Stimulated activated effector memory CD8-positive, alpha-beta T cell treated with anti-CD3 and anti-CD28 coated beads, Interleukin-12 subunit alpha, Interleukin-12 subunit beta, amount 100 ng/mL, for 72 hours (primary cell): ENCODE measurements around the gene SNAPC4.

Source experiments
- ATAC-seq: fragments of 150-1000 bp; cut with Tn5 transposase; 2 replicates; pipeline ENCODE4 v1.10.0; 2021
- DNase-seq, 2 donors: peaks; one replicate each; pipeline ENCODE4 v3.0.0; 2021 to 2022; ENCODE audit warnings: low spot score in 2 of 2
- H3K27ac Mint-ChIP-seq: one replicate; pipeline ENCODE4 v1.8.0; 2022; ENCODE audit warnings: mild to moderate bottlenecking, mixed read lengths
- H3K36me3 Mint-ChIP-seq: one replicate; pipeline ENCODE4 v1.8.0; 2022; ENCODE audit warnings: mild to moderate bottlenecking, mixed read lengths
- H3K4me1 Mint-ChIP-seq: one replicate; pipeline ENCODE4 v1.8.0; 2022; ENCODE audit warnings: mixed read lengths
- H3K4me3 Mint-ChIP-seq: one replicate; pipeline ENCODE4 v1.8.0; 2022; ENCODE audit warnings: mild to moderate bottlenecking, mixed read lengths
- H3K9me3 Mint-ChIP-seq: one replicate; pipeline ENCODE4 v1.8.0; 2022; ENCODE audit warnings: mixed read lengths

The SNAPC4 gene

GRCh38 chr9:136393531-136393930, 6.4 kb downstream of the SNAPC4 start:
- H3K27ac Mint-ChIP-seq = no peak overlapping the region

GRCh38 chr9:136392538-136393449, 7.2 kb downstream of the SNAPC4 start:
- H3K36me3 Mint-ChIP-seq = peaks cover 93% of the 10 kb centered on the region
- peaks cover 8% of the 10 kb centered on the region for H3K4me1 Mint-ChIP-seq
- no peaks in the 10 kb centered on the region for H3K9me3 Mint-ChIP-seq
- no peak overlapping the region for H3K4me3 Mint-ChIP-seq
- no peak for DNase-seq
- peak; percentile 11 for ATAC-seq
- no peak overlapping the region for H3K27ac Mint-ChIP-seq

More at GRCh38 chr9:136393531-136393930, 6.4 kb downstream of the SNAPC4 start:
- Mint-ChIP-seq H3K36me3 (peaks cover 93% of the 10 kb centered on the region), H3K9me3 (no peaks in the 10 kb centered on the region), H3K4me1 (peaks cover 13% of the 10 kb centered on the region), H3K4me3 (no peak overlapping the region)
- DNase-seq (no peak), ATAC-seq (no peak)

GRCh38 chr9:136391737-136392537, 8.0 kb downstream of the SNAPC4 start:
- H3K27ac Mint-ChIP-seq = no peak overlapping the region
- H3K9me3 Mint-ChIP-seq = no peaks in the 10 kb centered on the region
- ATAC-seq (peak; percentile 6), DNase-seq (no peak)
- H3K4me3 Mint-ChIP-seq = no peak overlapping the region
- peaks cover 3% of the 10 kb centered on the region for H3K4me1 Mint-ChIP-seq
- H3K36me3 Mint-ChIP-seq = peaks cover 93% of the 10 kb centered on the region

GRCh38 chr9:136389396-136389795, 10.6 kb downstream of the SNAPC4 start:
- Mint-ChIP-seq H3K4me1 (peaks cover 25% of the 10 kb centered on the region), H3K4me3 (no peak overlapping the region), H3K9me3 (no peaks in the 10 kb centered on the region), H3K36me3 (peaks cover 93% of the 10 kb centered on the region), H3K27ac (no peak overlapping the region)
- ATAC-seq = no peak
- no peak for DNase-seq

DNA sequence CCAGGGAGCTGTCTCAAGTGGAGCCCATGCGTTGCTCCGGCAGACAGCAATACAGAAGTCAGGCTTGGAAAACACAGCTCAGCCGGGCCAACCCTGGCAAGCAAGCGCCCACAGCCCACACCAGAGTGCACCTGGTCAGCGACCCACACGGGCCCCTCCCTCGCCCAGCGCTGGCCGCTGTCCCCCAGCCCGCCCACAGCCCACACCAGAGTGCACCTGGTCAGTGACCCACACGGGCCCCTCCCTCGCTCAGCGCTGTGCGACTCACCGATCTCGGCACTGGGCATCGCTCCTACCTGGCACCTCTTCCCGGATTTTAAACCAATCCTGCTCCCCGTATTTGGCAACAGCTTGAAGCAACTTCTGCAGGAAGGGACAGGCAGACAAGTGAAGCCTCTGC, 12.8 kb downstream of the SNAPC4 start:
- H3K9me3 Mint-ChIP-seq = no peaks in the 10 kb centered on the region
- H3K4me3 Mint-ChIP-seq = no peak overlapping the region
- peaks cover 96% of the 10 kb centered on the region for H3K36me3 Mint-ChIP-seq
- H3K4me1 Mint-ChIP-seq = peaks cover 26% of the 10 kb centered on the region
- no peak overlapping the region for H3K27ac Mint-ChIP-seq
- no peak for ATAC-seq
- DNase-seq = no peak

DNA sequence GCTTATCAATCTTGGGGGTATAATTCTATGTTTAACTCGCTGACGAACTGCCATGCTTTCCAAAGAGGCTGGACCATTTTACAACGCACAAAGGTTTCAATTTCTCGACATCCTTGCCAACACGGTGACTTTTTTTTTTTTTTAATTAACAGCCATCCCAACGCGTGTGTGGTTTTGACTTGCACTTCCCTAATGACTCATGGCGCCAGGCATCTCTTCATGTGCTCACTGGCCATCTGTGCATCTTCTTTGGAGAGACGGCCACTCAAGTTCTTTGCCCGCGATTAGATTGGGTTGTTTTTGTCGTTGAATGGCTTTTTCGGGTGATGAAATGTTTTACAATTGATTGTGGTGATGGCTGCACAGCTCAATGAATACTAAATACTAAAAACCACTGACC, 14.0 kb downstream of the SNAPC4 start:
- peak; percentile 44 for ATAC-seq
- DNase-seq = peak in 1 of 2 donors; percentile 67
- H3K27ac Mint-ChIP-seq = peak overlapping the region; percentile 40

GRCh38 chr9:136385015-136385414, 15.0 kb downstream of the SNAPC4 start:
- peak in 1 of 2 donors; percentile 68 for DNase-seq

More for the DNA sequence above, 14.0 kb downstream of the SNAPC4 start:
- no peaks in the 10 kb centered on the region for H3K9me3 Mint-ChIP-seq
- peak overlapping the region; percentile 34 for H3K4me3 Mint-ChIP-seq
- H3K36me3 Mint-ChIP-seq = peaks cover 92% of the 10 kb centered on the region
- H3K4me1 Mint-ChIP-seq = peaks cover 26% of the 10 kb centered on the region

GRCh38 chr9:136383436-136383835, 16.5 kb downstream of the SNAPC4 start:
- H3K27ac Mint-ChIP-seq = no peak overlapping the region
- H3K9me3 Mint-ChIP-seq = no peaks in the 10 kb centered on the region
- H3K4me1 Mint-ChIP-seq = peaks cover 26% of the 10 kb centered on the region

More at GRCh38 chr9:136385015-136385414, 15.0 kb downstream of the SNAPC4 start:
- peak overlapping the region; percentile 14 for H3K4me3 Mint-ChIP-seq
- peaks cover 88% of the 10 kb centered on the region for H3K36me3 Mint-ChIP-seq
- H3K27ac Mint-ChIP-seq = peak overlapping the region; percentile 40
- H3K9me3 Mint-ChIP-seq = no peaks in the 10 kb centered on the region
- peak; percentile 91 for ATAC-seq
- peaks cover 26% of the 10 kb centered on the region for H3K4me1 Mint-ChIP-seq

GRCh38 chr9:136381966-136382513, 17.9 kb downstream of the SNAPC4 start:
- no peak overlapping the region for H3K27ac Mint-ChIP-seq
- no peaks in the 10 kb centered on the region for H3K9me3 Mint-ChIP-seq
- peaks cover 58% of the 10 kb centered on the region for H3K36me3 Mint-ChIP-seq
- no peak overlapping the region for H3K4me3 Mint-ChIP-seq
- H3K4me1 Mint-ChIP-seq = peaks cover 26% of the 10 kb centered on the region
- DNase-seq = no peak
- ATAC-seq = no peak

More at GRCh38 chr9:136383436-136383835, 16.5 kb downstream of the SNAPC4 start:
- DNase-seq = no peak
- Mint-ChIP-seq H3K36me3 (peaks cover 72% of the 10 kb centered on the region), H3K4me3 (no peak overlapping the region)
- no peak for ATAC-seq

DNA sequence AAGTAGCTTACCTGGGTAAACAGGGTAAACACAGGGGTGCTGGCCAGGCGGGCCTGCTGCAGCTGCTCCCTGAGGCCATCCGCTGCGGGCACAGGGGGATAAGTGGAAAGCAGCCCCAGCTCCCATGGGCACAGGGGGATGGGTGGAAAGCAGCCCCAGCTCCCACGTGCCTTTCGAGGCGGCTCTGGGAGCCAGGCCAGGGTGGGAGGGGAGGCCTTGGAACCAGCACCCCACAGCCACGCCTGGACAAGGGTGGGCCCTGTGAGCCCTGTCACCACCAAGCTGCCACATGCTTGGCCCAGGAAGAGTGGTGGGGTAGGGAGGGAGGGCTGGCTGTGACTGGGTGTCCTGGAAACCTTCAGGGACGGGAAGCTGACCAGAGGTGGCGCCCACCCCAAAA, 18.7 kb downstream of the SNAPC4 start:
- H3K9me3 Mint-ChIP-seq = no peaks in the 10 kb centered on the region
- ATAC-seq = no peak
- H3K4me1 Mint-ChIP-seq = peaks cover 20% of the 10 kb centered on the region
- H3K36me3 Mint-ChIP-seq = peaks cover 56% of the 10 kb centered on the region
- H3K27ac Mint-ChIP-seq = no peak overlapping the region
- no peak for DNase-seq
- H3K4me3 Mint-ChIP-seq = no peak overlapping the region

- Mint-ChIP-seq H3K36me3 (peaks cover 54% of the 10 kb centered on the region), H3K4me3 (no peak overlapping the region), H3K4me1 (peaks cover 10% of the 10 kb centered on the region), H3K9me3 (no peaks in the 10 kb centered on the region), H3K27ac (no peak overlapping the region)
- DNase-seq = no peak
- no peak for ATAC-seq
Measured at GRCh38 chr9:136380381-136380780, 19.6 kb downstream of the SNAPC4 start.

DNA sequence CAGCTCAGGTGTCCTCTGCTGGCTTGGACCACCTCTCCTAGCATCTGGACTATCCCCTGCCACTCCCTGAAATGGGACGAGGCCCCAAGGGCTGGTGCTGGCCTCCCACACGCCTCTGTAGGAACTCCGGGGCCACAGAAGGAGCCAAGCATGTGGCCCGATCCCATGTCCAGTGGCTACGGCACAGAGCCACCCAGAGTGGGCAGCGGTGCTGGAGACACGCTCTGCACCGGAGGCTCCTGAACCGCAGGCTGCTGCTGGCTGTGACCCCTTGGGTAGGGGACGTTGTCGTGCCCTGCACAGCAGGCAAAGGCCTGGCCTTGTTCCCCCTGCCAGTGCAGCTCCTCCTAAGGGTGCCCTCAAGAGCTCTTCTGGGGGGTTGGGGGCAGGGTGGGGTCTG, 20.1 kb downstream of the SNAPC4 start:
- no peak overlapping the region for H3K4me3 Mint-ChIP-seq
- H3K27ac Mint-ChIP-seq = no peak overlapping the region
- no peak for ATAC-seq
- H3K36me3 Mint-ChIP-seq = peaks cover 50% of the 10 kb centered on the region
- H3K4me1 Mint-ChIP-seq = peaks cover 5% of the 10 kb centered on the region
- no peaks in the 10 kb centered on the region for H3K9me3 Mint-ChIP-seq
- DNase-seq = no peak

DNA sequence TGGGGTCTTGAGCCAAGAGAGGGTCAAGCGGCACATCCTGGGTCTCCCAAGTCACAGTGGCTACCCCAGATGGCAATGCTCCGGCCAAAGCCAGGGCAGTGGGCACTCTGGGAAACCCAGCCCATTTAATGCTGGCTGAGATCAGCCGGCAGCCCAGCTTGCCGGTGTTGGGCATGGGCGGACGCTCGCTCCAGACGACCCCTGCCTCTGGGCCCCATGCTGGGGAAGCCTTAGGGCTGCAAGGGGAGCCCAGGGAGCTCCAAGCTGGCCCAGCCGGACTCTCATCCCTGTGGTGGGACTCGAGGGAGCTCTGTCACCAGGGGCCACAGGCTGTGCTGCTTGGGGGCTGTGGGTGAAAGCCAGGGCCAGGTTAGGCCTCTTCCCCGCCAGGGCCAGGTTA, 20.6 kb downstream of the SNAPC4 start:
- DNase-seq (no peak), ATAC-seq (no peak)
- H3K36me3 Mint-ChIP-seq = peaks cover 45% of the 10 kb centered on the region
- no peak overlapping the region for H3K27ac Mint-ChIP-seq
- no peak overlapping the region for H3K4me3 Mint-ChIP-seq
- no peaks in the 10 kb centered on the region for H3K9me3 Mint-ChIP-seq
- H3K4me1 Mint-ChIP-seq = peaks cover under 1% of the 10 kb centered on the region

DNA sequence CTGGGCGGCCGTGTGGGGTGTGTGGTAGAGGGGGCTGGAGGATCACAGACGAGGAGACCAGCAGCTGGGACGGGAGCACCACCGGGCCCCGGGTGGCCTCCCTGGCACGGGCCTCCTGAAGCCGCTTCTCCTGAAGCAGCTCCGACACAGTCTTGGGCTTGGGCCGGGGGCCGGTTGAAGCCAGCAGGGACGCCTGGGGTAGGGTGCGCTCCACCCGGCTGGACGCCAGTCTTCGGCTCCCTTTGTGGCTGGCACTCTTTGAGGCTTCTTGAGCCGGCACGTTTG, 21.0 kb downstream of the SNAPC4 start:
- Mint-ChIP-seq H3K36me3 (peaks cover 40% of the 10 kb centered on the region), H3K9me3 (no peaks in the 10 kb centered on the region), H3K27ac (no peak overlapping the region), H3K4me1 (no peaks in the 10 kb centered on the region), H3K4me3 (no peak overlapping the region)
- no peak for ATAC-seq
- no peak for DNase-seq

DNA sequence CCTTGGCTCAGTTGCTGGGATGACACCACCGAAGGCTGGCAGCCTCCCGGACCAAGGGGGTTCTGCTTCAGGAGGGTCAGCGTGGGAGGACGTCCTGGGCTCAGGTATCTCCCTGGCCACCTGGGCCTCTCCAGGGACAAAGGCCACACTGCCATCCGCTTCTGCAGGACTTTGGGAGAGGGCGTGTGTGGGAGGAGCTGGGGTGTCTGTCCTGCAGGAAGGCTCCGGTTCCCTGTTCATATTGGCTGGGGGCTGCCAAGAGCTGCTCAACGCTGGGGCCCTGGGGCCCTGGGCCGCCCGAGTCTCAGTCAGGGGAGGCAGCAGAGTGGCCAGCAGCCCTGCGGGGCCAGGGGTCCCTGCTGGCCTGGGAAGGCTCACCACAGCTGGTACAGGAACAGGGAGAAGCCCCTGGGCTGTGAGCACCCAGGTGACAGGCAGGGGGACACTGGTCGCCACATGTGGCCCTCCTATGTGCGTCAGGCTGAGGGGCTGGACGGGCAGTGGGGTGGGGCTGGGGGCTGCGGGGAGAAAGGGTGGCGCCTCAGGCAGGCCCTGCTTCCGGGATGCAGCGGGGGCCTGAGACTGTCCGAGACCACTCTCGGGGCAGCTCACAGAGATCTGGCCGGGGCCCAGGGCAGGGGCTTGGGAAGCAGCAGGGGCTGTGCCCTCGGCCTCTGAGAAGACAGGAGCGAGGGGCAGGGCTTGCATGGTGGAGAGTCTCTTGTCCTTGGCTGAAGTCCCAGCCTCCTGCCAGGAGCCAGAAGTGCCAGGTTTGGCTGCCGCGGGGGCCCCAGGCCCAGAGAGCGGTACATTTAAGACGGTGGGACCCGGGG, 21.6 kb downstream of the SNAPC4 start:
- peaks cover 35% of the 10 kb centered on the region for H3K36me3 Mint-ChIP-seq
- H3K4me1 Mint-ChIP-seq = no peaks in the 10 kb centered on the region
- H3K9me3 Mint-ChIP-seq = no peaks in the 10 kb centered on the region
- DNase-seq (no peak), ATAC-seq (no peak)
- no peak overlapping the region for H3K4me3 Mint-ChIP-seq
- no peak overlapping the region for H3K27ac Mint-ChIP-seq
